HL-60 (cell line): Measurements from ENCODE around the gene CDH5.

ENCODE experiments used
- POLR2AphosphoS5 ChIP-seq: IDR thresholded peaks from 2 replicates; pipeline ENCODE4 v1.6.1; 2012; ENCODE audit warnings: low read depth
- SPI1 ChIP-seq: IDR thresholded peaks from 2 replicates; pipeline ENCODE4 v1.6.1; 2012; ENCODE audit warnings: low read depth, mild to moderate bottlenecking, borderline replicate concordance
- TF ChIP-seq, protein P1 (sequence below): IDR thresholded peaks from one replicate; pipeline ENCODE4 v1.5.1; 2011; ENCODE audit warnings: low read length, control low read depth, inconsistent platforms; ENCODE audit not compliant: insufficient read depth
- TF ChIP-seq, protein P2 (sequence below): IDR thresholded peaks from 2 replicates; pipeline ENCODE4 v1.6.1; 2012; ENCODE audit warnings: low read depth; ENCODE audit not compliant: insufficient replicate concordance

DNA sequence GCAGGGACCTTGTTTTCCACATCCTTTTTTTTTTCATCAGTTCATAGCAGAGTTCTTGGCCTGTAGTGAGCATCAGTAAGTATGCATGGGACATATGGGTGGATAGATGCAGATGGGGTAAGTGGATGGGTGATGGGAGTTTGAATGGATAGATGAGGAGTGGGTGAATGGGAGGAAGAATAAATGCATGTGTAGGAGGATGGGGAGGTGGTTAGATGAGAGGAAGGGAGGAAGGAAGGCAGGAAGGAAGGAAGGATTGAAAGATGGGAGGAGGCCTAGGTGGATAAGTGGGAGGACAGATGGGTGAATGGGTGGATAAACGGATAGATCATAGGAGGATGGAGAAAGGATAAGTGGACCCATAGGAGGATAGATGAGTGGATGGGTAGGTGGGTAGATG is 56.7 kb downstream of the CDH5 start:
- TF ChIP-seq POLR2AphosphoS5 = no peak
- TF ChIP-seq, protein P1, sequence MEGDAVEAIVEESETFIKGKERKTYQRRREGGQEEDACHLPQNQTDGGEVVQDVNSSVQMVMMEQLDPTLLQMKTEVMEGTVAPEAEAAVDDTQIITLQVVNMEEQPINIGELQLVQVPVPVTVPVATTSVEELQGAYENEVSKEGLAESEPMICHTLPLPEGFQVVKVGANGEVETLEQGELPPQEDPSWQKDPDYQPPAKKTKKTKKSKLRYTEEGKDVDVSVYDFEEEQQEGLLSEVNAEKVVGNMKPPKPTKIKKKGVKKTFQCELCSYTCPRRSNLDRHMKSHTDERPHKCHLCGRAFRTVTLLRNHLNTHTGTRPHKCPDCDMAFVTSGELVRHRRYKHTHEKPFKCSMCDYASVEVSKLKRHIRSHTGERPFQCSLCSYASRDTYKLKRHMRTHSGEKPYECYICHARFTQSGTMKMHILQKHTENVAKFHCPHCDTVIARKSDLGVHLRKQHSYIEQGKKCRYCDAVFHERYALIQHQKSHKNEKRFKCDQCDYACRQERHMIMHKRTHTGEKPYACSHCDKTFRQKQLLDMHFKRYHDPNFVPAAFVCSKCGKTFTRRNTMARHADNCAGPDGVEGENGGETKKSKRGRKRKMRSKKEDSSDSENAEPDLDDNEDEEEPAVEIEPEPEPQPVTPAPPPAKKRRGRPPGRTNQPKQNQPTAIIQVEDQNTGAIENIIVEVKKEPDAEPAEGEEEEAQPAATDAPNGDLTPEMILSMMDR = no peak
- TF ChIP-seq SPI1 = no peak
- TF ChIP-seq, protein P2, sequence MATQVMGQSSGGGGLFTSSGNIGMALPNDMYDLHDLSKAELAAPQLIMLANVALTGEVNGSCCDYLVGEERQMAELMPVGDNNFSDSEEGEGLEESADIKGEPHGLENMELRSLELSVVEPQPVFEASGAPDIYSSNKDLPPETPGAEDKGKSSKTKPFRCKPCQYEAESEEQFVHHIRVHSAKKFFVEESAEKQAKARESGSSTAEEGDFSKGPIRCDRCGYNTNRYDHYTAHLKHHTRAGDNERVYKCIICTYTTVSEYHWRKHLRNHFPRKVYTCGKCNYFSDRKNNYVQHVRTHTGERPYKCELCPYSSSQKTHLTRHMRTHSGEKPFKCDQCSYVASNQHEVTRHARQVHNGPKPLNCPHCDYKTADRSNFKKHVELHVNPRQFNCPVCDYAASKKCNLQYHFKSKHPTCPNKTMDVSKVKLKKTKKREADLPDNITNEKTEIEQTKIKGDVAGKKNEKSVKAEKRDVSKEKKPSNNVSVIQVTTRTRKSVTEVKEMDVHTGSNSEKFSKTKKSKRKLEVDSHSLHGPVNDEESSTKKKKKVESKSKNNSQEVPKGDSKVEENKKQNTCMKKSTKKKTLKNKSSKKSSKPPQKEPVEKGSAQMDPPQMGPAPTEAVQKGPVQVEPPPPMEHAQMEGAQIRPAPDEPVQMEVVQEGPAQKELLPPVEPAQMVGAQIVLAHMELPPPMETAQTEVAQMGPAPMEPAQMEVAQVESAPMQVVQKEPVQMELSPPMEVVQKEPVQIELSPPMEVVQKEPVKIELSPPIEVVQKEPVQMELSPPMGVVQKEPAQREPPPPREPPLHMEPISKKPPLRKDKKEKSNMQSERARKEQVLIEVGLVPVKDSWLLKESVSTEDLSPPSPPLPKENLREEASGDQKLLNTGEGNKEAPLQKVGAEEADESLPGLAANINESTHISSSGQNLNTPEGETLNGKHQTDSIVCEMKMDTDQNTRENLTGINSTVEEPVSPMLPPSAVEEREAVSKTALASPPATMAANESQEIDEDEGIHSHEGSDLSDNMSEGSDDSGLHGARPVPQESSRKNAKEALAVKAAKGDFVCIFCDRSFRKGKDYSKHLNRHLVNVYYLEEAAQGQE = no peak
